ENCODE measurements around the gene CATSPER1. TPM values are rescaled to one million over a fixed set of nuclear protein-coding genes. Genes with fewer than 3 reads are reported as not detected.

Gene CATSPER1
- total RNA-seq, 1 donor from 2014 or later = 3.6 TPM

DNA sequence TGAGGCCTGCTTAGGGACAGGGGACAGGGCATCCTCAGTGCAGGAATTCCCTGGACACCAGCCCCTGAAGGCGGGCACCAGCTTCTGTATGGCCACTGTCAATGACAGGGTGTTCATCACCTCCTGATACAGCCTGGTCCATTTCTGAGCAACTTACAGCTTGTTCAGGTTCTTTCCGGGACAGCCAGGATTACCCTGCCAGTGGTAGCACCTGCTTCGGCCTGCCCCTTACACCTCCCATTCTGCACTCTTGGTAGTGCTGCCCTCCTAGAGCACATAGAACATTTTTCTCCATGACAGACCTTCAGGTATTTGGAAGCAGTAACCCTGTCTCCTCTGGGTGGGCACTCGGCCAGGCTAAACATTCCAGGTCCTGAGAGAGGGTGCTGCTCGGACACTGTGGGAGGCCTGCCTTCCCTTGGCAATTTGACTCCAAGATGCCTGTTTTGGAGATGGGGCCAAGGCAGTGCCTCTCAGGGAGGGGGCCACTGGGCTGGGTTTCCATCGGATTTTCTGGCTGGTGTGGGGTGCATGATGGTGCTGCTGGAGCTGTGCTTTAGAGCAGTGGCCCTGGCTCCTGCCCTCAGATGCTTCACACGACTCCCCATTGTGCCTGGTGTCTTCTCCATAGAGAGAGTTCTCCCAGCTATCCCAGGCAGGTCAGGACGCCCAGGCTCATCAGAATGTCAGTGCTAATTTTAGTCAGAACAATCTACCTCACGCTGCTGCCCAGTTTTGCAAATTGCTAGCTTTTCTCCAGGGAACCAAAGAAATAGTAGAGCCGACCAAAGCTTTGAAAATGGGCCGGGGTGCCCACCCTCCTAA, 21.5 kb upstream of the CATSPER1 start:
- no peak overlapping the region for H3K4me3 ChIP-seq
- no peaks in the 10 kb centered on the region for H3K36me3 ChIP-seq
- no peaks in the 10 kb centered on the region for H3K9me3 ChIP-seq
- DNase-seq = no peak
- peaks cover 28% of the 10 kb centered on the region for H3K27me3 ChIP-seq (ENCODE audit: low read depth)
- H3K4me1 ChIP-seq = peaks cover 8% of the 10 kb centered on the region
- intact Hi-C loops (cut with DNase I) = no loop called here
- H3K27ac ChIP-seq = no peak overlapping the region
- no peak for ATAC-seq
- TF ChIP-seq, protein P1, sequence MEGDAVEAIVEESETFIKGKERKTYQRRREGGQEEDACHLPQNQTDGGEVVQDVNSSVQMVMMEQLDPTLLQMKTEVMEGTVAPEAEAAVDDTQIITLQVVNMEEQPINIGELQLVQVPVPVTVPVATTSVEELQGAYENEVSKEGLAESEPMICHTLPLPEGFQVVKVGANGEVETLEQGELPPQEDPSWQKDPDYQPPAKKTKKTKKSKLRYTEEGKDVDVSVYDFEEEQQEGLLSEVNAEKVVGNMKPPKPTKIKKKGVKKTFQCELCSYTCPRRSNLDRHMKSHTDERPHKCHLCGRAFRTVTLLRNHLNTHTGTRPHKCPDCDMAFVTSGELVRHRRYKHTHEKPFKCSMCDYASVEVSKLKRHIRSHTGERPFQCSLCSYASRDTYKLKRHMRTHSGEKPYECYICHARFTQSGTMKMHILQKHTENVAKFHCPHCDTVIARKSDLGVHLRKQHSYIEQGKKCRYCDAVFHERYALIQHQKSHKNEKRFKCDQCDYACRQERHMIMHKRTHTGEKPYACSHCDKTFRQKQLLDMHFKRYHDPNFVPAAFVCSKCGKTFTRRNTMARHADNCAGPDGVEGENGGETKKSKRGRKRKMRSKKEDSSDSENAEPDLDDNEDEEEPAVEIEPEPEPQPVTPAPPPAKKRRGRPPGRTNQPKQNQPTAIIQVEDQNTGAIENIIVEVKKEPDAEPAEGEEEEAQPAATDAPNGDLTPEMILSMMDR (IDR thresholded peaks at IDR 0.05) = no peak

DNA sequence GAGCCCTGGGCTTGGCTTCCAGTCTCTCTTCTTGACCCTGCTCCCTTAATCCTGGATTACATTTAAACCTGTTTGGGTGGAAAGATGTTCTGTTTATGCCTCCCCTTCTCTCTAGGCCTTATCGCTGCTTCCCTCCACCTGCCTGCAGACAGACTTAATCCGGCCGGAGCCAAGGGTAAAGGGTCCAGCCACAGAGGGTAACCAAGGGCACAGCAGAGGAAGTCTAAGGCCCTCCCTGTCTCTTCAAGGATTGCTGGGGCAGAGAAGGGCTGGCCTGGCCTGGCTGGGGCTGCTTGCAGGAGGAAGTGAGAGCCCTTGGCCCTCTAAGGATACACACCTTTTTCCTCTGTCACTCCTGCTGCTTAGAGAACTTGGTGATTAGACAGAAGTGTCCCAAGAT, 20.6 kb upstream of the CATSPER1 start:
- ATAC-seq (no peak), DNase-seq (no peak)
- TF ChIP-seq, protein P1 (IDR thresholded peaks at IDR 0.05) = no peak
- Histone ChIP-seq H3K27ac (no peak overlapping the region), H3K4me1 (peaks cover 6% of the 10 kb centered on the region), H3K27me3 (ENCODE audit: low read depth) (peaks cover 28% of the 10 kb centered on the region), H3K9me3 (no peaks in the 10 kb centered on the region), H3K4me3 (no peak overlapping the region), H3K36me3 (no peaks in the 10 kb centered on the region)
- intact Hi-C loops (cut with DNase I) = no loop called here

DNA sequence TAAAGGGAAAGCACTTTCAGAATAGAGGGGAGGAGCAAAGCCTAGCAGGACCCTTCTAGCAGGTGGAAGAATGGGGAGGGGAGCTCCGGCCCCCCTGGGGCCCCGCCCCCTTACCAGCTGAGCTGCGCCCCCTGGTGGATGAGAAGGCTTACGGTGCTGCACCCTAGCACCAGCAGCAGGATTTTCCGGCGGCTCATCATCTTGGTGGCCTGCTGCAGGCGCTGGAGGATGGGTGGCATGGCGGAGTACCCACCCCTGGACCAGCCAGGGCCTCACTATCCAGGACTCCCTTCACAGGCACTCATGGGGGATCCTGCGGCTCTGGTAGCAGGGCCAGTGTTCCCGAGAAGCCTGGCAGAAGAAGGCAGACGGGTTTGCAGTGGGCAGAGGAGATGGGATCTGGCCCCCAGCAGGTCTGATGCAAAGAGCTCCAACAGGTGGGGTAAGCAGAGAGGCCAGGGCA, 18.9 kb upstream of the CATSPER1 start:
- Histone ChIP-seq H3K4me1 (no peaks in the 10 kb centered on the region), H3K27me3 (ENCODE audit: low read depth) (peaks cover 28% of the 10 kb centered on the region), H3K27ac (no peak overlapping the region), H3K4me3 (no peak overlapping the region), H3K9me3 (no peaks in the 10 kb centered on the region), H3K36me3 (no peaks in the 10 kb centered on the region)
- DNase-seq = peak; percentile 81
- intact Hi-C loops (cut with DNase I) = no loop called here
- ATAC-seq = peak; percentile 84 to 87
- TF ChIP-seq, protein P1 (IDR thresholded peaks at IDR 0.05) = peak; percentile 97

DNA sequence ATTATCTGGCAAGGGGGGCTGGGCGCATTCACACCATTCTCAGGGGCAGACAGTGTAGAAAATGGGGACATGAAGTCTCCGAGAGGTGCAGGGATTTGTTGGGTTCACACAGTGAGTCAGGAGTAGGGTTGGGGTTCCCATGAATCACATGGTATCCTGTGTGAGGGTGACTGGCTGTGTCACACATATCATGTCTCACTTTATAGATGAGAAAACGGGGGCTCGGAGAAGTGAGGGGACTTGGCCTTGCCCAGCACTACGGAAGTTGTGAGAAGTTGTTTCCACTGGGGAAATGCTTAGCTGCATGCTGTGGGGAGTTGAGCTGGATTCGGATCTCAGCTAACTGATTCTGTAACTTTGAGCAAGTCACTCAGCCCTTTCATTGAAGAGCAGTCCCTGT, 18.5 kb upstream of the CATSPER1 start:
- Histone ChIP-seq H3K4me3 (no peak overlapping the region), H3K27ac (no peak overlapping the region), H3K36me3 (no peaks in the 10 kb centered on the region), H3K27me3 (ENCODE audit: low read depth) (peaks cover 26% of the 10 kb centered on the region), H3K4me1 (no peaks in the 10 kb centered on the region), H3K9me3 (no peaks in the 10 kb centered on the region)
- DNase-seq (no peak), ATAC-seq (no peak)
- intact Hi-C loops (cut with DNase I) = no loop called here
- TF ChIP-seq, protein P1 (IDR thresholded peaks at IDR 0.05) = no peak

DNA sequence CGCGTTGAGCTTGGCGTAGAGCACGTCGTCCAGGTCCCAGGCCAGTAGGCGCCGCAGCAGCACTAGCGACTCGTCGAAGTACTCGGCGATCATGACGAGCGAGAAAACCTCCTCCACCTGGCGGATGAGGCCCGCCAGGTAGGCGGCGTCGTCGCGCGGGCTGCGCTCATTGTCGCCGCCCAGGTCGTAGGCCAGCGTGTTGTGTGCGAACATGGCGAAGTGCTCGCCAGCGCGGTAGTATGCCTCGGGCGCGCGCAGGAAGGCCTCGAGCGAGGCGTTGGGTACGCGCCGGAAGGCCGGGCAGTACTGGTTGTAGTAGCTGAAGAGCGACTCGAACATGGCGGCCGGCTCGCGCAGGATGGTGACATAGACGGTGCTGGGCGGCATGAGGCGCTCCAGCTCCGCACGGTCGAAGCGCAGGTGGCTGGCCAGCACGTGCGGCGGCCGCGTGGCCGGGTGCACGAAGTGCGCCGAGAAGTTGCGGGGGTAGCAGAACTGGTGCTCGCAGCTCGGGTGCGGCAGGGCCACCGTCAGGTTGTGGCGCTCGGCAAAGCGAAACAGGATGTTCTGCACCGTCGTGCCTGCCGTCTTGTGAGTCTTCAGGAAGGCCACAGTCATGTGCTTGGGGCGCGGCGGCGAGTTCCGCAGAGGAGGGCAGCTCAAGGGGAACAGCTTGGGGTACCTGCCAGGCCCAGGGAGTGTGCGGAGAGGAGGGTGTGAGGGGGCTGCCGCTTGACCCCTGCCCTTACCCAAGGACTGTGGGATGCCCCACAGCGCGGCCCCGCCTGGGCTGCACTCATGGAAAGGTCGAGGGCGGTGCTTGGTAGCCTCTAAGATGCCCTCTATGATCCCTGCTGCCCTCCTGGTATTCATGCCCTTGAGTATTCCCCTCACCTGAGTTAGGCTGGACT, 17.0 kb upstream of the CATSPER1 start:
- TF ChIP-seq, protein P1 (IDR thresholded peaks at IDR 0.05) = no peak
- no peaks in the 10 kb centered on the region for H3K9me3 ChIP-seq
- H3K36me3 ChIP-seq = no peaks in the 10 kb centered on the region
- peaks cover 11% of the 10 kb centered on the region for H3K27me3 ChIP-seq (ENCODE audit: low read depth)
- H3K4me1 ChIP-seq = no peaks in the 10 kb centered on the region
- DNase-seq (no peak), ATAC-seq (no peak)
- intact Hi-C loops (cut with DNase I) = no loop called here
- no peak overlapping the region for H3K4me3 ChIP-seq
- H3K27ac ChIP-seq = no peak overlapping the region

Measured in lower lobe of right lung (tissue), 2 donors.